Activated CD4-positive, alpha-beta T cell treated with anti-CD3 and anti-CD28 coated beads, Interleukin-2, amount 50 U/mL, for 24 hours (primary cell): ENCODE results near the gene STK17A.

Experiments used
- DNase-seq, 2 donors: peaks; one replicate each; pipeline ENCODE4 v3.0.0-alpha.2; 2020; ENCODE audit warnings: low read depth in 1 of 2, low spot score in 1 of 2

Gene STK17A

GRCh38 chr7:43582503-43583423 lies at the start of gene STK17A:
TSS of gene STK17A (plus strand) at chr7:43583108. CDS start at chr7:43583244, 136 bp downstream.
- DNase-seq: peak; percentile 91 to 94

DNA sequence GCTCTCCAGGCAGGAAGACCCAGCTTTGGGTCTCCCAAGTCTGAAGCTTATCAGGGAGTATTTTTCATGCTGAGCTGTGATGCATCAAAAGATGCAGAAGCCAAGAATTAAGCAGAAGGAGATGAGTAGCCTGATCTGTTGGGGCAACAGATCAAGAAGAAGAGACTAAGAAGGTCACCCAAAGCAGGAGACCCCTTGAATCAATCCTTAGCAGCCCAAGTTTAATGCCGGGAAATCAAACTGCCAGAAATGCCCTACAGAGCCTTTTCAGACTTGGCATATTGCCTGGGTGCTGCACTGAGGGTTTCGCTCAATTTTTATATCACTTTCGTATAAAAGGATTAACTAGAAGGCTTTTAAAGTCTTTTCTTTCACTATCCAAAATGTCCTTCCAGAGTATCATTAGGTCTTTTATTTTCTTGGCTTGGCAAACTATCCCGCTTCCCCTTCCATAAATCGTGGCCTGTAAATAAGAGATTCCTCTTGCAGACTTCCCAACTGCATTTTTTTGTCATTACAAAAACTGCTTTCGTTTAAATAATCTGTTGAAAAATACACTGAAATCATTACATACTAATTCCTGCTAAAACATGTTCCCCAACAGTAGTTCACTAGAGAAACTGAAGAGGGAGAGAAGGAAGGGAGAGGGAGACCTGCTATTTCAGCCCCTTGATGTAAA lies 49.0 kb upstream of the STK17A start:
- DNase-seq: no peak

- no peak for DNase-seq
Observed at GRCh38 chr7:43535031-43535451, 47.9 kb upstream of the STK17A start.

DNA sequence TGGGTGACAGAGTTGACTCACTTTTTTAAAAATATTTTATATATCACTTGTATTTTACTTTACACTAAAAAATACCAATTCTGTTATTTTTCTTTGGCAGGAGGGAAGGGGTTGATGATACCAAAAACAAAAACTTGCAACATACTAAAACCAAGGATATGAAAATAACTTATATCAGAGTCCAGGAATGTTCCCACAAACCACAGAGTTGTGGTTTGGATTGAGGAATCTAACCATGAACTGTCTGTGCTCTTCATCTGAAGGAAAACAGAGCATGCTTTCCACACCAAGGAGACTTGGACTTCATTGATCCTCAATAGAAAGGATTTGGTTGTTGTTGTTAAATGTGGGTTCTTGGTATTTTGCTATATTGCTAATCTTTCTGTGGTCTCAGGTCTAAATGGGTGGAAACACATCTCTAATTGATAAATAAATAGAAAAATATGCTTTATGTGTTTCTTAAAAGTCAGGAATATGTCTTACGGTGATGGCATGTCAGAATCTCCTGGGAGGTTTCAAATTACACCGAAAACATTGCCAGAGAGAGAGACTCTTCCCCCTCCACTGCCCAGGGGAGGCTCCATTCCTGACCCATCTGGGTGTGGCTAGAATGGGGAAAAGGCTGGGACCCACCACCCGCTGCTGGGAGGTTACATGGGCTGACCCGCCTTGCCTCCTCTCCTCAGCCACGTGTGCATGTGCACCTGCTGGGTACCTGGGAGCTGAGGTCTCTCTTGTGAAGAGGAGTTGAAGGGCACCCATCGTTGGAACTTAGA lies 46.9 kb upstream of the STK17A start:
- DNase-seq: no peak

DNA sequence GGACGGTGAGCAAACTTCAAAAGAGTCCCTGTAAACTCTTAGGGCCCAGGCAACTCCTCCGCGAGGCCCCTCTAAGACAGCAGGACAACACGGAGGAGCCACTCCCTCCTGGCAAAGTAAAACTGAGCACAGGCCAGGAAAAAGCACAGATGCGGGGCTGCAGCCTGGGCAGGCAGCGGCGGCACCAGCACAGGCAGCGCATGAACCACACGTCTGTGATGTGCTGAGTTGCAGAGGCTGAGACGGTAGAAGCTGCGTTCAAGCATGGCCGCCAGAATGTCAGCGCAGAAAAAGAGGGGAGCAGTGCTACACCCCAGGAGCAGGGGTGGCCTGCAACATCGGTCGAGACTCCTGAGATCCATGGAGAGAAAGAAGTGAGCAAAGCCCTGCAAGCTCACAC lies 46.1 kb upstream of the STK17A start:
- DNase-seq: no peak

GRCh38 chr7:43537765-43538403 lies 45.0 kb upstream of the STK17A start:
- no peak for DNase-seq

DNA sequence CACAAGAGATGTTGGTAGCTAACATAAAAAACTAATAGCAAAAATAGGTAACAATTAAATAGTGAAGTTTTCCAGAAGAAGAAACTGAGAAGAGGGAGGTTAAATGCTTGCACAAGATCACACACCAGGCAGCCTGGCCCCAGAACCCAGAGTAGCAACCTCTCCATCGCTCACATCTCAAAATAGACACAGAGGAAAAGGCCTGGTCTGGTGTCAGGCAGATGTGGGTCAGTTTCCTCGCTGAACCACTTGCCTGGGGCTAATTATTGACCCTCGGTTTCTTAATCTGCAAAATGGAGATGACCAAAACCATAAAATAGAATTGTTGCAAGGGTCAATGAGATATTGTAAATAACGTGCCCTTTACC lies 44.5 kb upstream of the STK17A start:
- no peak for DNase-seq

DNA sequence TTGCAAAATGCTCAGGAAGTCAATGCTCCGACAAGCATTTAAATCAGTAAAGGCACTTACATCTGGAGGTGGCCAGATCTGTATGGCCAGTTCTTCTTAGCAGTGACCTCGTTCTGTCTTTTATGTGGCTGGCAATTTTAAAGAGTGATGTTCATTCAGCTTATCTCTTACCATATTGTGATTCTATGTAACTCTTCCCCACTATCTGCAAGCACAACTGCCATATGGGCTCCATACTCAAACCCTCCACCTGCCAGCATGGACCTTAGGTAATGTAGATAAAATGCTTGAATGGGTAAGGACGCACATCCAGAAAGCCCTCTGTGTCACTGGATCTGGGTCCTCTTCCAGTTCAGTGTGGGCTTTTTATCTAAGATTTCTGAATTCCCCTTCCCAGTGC lies 42.4 kb upstream of the STK17A start:
- DNase-seq: no peak

DNA sequence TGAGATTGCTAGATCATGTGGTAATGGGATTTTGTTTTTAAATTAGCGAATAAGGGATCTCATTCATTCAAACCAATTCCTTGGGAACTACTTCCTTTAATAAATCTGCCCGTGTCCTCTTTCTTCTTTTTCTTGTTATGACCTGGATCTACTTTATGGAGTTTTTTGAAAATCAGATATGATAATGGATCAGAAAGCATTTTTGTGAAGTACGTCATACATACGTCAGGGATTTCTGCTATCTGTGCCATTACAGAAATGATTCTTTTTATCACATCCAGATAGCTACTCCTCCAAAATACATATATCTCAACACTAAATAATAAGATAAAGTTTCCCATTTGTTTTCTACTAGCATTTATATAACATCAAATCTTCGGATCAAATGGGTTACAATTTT lies 40.2 kb upstream of the STK17A start:
- no peak for DNase-seq

DNA sequence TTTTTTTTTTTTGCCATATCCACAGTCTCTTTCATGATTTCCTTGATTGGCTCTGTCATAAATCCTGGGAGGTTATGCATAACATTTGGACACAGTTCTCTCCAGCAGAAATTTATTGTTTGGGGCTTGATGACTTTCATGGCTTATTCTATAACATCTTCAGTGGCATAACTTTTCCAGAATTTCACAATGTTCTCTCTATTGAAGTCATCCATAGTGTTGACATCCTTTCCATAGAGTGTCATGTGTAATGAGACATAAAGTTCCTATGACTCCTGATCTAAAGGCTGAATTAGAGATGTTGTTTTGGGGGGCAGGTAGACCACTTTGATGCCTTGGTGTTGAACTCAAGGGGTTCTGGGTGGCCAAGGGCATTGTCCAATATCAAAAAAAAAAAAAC lies 36.7 kb upstream of the STK17A start:
- no peak for DNase-seq

- no peak for DNase-seq
Observed at GRCh38 chr7:43550427-43550826, 32.5 kb upstream of the STK17A start.

GRCh38 chr7:43552122-43552521 lies 30.8 kb upstream of the STK17A start:
- DNase-seq: no peak

- DNase-seq: no peak
Observed at GRCh38 chr7:43553999-43554398, 28.9 kb upstream of the STK17A start.

DNA sequence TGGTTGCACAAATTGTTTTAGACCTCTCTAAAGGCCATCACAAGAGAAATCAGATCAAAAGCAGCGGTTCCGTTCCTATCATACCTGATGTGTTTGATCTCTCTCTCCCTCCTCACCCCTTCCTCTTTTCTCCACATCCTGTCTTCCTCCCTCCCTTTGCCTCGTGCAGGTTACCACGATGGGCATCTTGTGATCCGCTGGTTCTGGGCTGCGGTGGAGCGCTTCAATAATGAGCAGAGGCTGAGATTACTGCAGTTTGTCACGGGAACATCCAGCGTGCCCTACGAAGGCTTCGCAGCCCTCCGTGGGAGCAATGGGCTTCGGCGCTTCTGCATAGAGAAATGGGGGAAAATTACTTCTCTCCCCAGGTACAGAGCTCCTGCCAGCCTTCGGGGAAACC lies 28.5 kb upstream of the STK17A start:
- no peak for DNase-seq

GRCh38 chr7:43557831-43558495 lies 24.9 kb upstream of the STK17A start:
- no peak for DNase-seq

DNA sequence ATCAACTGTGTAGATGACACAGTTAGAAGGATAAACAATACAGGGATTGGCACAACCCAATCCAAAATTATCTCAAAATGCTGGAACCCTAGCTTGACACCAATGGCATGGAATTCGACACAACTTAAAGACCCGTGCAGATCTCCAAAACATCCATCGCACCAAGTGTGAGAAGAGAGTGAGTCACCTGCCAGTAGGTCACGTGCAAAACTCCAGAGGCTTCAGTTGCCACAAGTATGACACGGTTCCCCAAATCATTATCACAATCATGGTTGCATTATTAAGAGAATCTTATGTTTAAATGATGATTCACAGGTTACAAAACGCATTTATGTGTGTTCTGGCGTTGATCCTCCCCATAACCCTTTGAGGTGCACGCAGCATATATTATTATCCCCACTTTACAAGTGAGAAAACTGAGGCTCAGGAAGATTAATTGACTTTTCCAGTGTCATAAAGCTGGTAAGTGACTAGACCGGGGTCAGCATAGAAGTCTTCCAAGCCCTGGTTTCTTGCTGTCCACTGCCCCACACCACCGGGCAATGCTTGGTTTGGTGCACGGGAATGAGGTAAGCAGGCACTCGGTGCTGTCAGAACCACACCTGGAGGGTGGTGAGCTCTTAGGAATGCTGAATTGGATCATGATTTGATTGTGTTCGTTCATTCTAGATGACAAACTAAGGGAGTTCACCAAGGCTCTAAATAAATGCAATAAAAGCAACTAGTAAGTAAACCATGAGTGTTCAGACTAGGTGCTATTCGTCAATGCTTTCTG lies 23.6 kb upstream of the STK17A start:
- no peak for DNase-seq

DNA sequence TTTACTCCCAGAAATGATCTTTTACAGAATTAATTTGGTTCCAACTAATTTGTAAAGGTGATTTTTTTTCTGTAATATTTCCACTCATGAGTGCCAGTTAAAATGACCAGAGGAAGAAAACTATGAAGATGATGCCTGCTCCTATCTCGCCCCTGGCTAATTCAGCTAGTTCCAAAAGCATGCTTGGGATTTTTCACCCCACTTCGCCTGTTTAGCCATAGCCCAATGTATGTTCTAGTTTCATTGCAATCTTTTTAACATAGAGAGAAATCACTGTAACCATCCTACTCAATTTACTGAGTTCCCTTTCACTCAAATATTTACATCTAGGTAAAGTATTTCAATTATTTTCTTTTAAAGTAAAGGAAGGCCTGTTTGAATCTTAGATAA lies 23.0 kb upstream of the STK17A start:
- no peak for DNase-seq

GRCh38 chr7:43560742-43561330 lies 22.1 kb upstream of the STK17A start:
- no peak for DNase-seq

- DNase-seq: no peak
Observed at GRCh38 chr7:43562383-43562782, 20.5 kb upstream of the STK17A start.

DNA sequence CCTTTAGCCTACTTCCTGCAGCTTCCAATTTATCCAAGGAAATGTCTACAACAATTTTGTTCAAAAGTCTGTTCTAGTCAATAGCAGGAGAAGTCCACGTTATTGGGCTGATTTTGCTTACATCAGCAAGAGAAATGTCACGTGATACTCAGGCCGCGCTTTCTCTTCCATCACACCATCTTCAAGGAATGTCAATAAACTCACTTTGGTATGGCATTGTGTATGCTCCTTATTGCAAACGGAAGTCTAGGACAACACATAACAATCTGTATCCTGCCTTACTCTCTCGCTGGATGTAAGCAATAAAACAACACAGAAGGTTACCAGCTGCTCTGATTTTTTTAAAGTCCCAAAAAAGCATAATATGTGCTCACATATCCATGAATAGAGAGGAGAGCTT lies 17.1 kb upstream of the STK17A start:
- DNase-seq: no peak
